ENCODE data around the gene NCOA7.
A peak's percentile ranks its signal among the peaks of the same experiment; 100 is the strongest.

The NCOA7 gene

DNA sequence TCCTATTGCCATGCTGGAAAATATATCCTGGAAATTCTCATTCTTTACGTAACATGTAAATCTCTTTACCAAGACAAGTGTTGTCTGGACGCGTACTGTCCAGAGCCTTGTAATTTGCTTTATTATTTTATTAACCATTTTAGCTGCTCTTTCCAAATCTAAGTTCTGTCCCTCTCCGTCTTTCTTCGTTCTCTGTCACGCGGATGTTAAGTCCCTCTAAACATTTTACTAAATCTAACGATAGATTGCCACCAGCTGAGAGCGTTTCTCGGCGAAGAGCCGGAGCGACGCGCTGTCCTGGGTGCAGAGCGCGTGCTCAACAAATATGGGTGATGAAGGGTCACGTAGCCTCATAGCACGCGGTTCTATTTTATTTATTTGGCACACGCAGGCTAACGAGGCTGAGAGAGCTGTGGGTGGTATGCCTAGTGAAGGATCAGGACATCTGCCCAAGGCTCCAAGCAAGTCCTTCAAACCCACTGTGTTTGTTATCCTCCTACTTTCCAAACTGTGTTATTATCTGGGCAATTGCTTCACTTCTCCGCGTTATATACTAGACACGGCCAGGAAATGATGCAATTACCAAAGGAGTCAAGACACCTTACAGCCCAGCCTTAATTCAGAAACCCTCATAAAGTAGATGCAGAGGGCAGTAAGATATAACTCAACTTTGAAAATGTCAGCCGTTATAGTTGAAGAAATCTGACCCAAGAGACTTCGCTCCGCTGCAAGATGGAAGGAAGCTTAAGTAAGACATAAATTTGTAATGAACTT lies 10.0 kb upstream of the NCOA7 start:
- WGBS: 1% methylated on average over 28 of the region's 28 CpGs
- H3K4me1 ChIP-seq (ENCODE audit: insufficient read depth, low read length): no peaks in the 10 kb centered on the region
- H3K4me3 ChIP-seq (ENCODE audit: low read length): peak overlapping the region; percentile 70
- H3K36me3 ChIP-seq (ENCODE audit: insufficient read depth, low read length): no peaks in the 10 kb centered on the region
- no peak overlapping the region for H3K27ac ChIP-seq (ENCODE audit: low read depth, low read length)
- no peaks in the 10 kb centered on the region for H3K9me3 ChIP-seq (ENCODE audit: insufficient read depth, low read depth, low read length)
- peak overlapping the region; percentile 50 for H3K9ac ChIP-seq (ENCODE audit: low read depth, low read length)
- peaks cover 7% of the 10 kb centered on the region; the same call in 1 of the 2 replicates for H3K27me3 ChIP-seq (ENCODE audit: insufficient read depth, low read length)

DNA sequence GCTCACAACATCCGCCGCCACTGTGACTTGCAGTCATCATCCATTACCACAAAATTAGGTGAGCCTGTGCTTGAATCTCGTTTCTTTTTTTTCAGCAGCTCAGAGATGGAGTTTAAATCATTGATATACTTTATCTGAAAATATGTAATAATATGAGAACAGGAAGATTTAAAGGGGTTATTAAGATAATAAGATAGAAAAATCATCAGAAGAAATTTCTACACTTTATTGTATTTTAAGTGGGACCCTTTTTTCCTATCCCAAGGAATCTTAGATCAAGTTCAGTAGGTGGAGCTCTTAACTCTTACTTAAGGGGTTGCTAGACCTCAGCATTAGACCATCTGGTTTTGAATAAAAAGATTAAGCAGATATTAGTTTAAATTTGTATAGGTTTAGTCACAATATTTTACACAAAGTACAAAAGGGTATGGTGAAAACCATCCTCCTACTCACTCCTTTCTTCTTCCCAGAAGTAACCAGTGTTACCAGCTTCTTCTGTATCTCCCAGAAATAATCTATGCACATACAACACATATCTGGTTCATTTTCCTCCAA lies 9.4 kb upstream of the NCOA7 start:
- Histone ChIP-seq H3K27ac (ENCODE audit: low read depth, low read length) (no peak overlapping the region), H3K4me1 (ENCODE audit: insufficient read depth, low read length) (no peaks in the 10 kb centered on the region), H3K4me3 (ENCODE audit: low read length) (peak overlapping the region; percentile 70), H3K9ac (ENCODE audit: low read depth, low read length) (peak overlapping the region; percentile 50), H3K9me3 (ENCODE audit: insufficient read depth, low read depth, low read length) (no peaks in the 10 kb centered on the region), H3K36me3 (ENCODE audit: insufficient read depth, low read length) (no peaks in the 10 kb centered on the region), H3K27me3 (ENCODE audit: insufficient read depth, low read length) (peaks cover 7% of the 10 kb centered on the region; the same call in 1 of the 2 replicates)
- 6% methylated on average over 3 of the region's 3 CpGs for WGBS

DNA sequence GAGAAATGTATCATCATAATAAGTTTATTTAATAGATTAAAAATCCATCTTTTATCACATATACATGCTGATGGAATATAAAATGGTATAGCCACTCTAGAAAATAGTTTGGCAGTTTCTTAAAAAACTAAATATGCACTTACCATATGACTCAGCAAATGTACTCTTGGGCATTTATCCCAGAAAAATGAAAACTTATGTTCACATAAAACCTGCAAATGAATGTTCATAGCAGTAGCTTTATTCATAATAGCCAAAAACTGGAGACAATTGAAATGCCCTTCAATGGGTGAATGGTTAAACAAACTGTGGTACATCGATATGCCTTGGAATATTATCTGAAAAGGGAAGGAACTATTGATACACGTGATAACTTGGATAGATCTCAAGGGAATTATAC lies 6.4 kb upstream of the NCOA7 start:
- Histone ChIP-seq H3K27ac (ENCODE audit: low read depth, low read length) (no peak overlapping the region), H3K27me3 (ENCODE audit: insufficient read depth, low read length) (peaks cover 7% of the 10 kb centered on the region; the same call in 1 of the 2 replicates), H3K9me3 (ENCODE audit: insufficient read depth, low read depth, low read length) (no peaks in the 10 kb centered on the region), H3K36me3 (ENCODE audit: insufficient read depth, low read length) (no peaks in the 10 kb centered on the region), H3K4me1 (ENCODE audit: insufficient read depth, low read length) (peaks cover 6% of the 10 kb centered on the region), H3K9ac (ENCODE audit: low read depth, low read length) (no peak overlapping the region), H3K4me3 (ENCODE audit: low read length) (no peak overlapping the region)
- WGBS: 93% methylated on average over 2 of the region's 2 CpGs

DNA sequence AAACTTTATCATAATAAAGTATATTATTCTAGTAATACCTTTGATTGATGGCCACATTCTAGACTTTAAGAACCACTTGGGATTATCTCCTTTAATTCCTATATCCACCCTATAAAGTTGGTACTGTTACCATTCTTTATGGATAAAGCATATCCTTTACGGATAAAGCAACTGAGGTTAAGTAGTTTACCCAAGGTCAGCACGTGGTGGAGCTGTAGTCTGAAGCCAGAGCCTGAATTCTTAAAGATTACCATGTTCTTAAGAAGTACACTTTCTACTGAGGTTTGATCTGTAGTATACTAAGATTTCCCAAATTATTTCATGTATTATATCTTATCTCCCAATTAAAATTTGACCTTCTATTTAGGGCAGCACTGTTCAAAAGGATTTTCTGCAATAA lies 3.0 kb upstream of the NCOA7 start:
- Histone ChIP-seq H3K36me3 (ENCODE audit: insufficient read depth, low read length) (no peaks in the 10 kb centered on the region), H3K4me1 (ENCODE audit: insufficient read depth, low read length) (peaks cover 11% of the 10 kb centered on the region), H3K27me3 (ENCODE audit: insufficient read depth, low read length) (no peaks in the 10 kb centered on the region), H3K27ac (ENCODE audit: low read depth, low read length) (no peak overlapping the region), H3K9me3 (ENCODE audit: insufficient read depth, low read depth, low read length) (no peaks in the 10 kb centered on the region), H3K4me3 (ENCODE audit: low read length) (no peak overlapping the region), H3K9ac (ENCODE audit: low read depth, low read length) (no peak overlapping the region)
- 41% methylated on average over 2 of the region's 2 CpGs for WGBS

DNA sequence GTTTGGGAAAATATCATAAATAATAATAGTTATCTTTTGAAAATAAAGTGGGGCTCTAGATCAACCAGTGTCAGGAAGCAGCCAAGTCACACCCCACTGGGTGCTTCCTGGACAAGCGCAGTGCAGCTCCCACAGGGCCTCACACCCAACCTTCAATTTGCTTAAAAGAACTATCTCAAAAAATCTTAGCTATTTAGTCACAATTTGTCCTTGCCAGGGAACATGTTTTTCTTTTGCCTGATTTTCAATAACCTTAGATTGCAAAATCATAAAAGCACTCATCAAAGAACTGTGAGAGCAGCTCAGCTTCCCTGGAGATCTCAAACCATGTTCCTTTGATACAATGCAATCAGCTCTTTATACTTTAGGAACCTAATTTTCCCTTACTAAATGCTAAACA lies 1.6 kb upstream of the NCOA7 start:
- WGBS: 89% methylated on average over 1 of the region's 1 CpG
- Histone ChIP-seq H3K9ac (ENCODE audit: low read depth, low read length) (no peak overlapping the region), H3K36me3 (ENCODE audit: insufficient read depth, low read length) (no peaks in the 10 kb centered on the region)

DNA sequence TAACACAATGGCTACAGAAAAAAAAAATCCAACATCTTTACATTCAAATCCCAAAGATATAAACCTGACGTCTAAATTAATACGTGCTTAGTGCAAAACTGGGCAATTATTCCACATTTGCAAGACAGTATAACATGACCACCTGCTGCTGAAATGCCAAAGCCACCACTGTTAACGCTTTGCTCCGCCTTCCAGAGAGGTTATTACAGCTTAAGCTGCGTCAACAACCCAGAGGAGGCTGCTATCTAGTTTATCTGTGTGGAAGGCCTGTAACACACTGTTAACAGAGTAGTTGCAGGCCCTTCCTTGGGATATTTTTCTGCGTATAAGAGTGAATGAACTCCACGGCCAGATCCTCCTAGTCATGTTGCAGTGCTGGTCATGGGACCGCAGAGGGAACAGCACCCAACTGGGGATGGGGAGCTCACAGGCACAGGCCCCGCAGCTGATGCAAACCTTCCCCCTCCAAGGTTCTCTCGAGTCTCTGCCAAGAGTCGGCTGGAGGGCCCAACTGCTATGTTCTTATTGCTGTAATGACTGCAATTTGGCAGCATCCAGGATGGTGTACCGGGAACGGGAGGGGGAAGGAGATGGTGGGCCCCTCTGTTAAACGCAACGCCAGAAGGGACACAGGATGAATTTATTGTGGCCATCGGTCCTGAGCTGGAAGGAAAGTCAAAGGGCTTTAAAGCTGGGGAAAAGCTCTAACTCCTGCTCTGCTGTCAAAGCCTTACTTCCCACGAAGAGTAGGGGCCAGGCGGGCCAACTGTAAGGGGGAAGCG lies 993 bp upstream of the NCOA7 start:
- Histone ChIP-seq H3K27ac (ENCODE audit: low read depth, low read length) (peak overlapping the region; percentile 34; the same call in 1 of the 2 replicates), H3K36me3 (ENCODE audit: insufficient read depth, low read length) (no peaks in the 10 kb centered on the region), H3K9ac (ENCODE audit: low read depth, low read length) (peak overlapping the region; percentile 85), H3K4me3 (ENCODE audit: low read length) (peak overlapping the region; percentile 82), H3K27me3 (ENCODE audit: insufficient read depth, low read length) (no peaks in the 10 kb centered on the region), H3K9me3 (ENCODE audit: insufficient read depth, low read depth, low read length) (no peaks in the 10 kb centered on the region), H3K4me1 (ENCODE audit: insufficient read depth, low read length) (peaks cover 18% of the 10 kb centered on the region)
- WGBS: 10% methylated on average over 19 of the region's 19 CpGs

More for the DNA sequence above, 1.6 kb upstream of the NCOA7 start:
- Histone ChIP-seq H3K4me1 (ENCODE audit: insufficient read depth, low read length) (peaks cover 18% of the 10 kb centered on the region), H3K27me3 (ENCODE audit: insufficient read depth, low read length) (no peaks in the 10 kb centered on the region), H3K4me3 (ENCODE audit: low read length) (peak overlapping the region; percentile 82; the same call in 1 of the 2 replicates), H3K9me3 (ENCODE audit: insufficient read depth, low read depth, low read length) (no peaks in the 10 kb centered on the region), H3K27ac (ENCODE audit: low read depth, low read length) (no peak overlapping the region)

DNA sequence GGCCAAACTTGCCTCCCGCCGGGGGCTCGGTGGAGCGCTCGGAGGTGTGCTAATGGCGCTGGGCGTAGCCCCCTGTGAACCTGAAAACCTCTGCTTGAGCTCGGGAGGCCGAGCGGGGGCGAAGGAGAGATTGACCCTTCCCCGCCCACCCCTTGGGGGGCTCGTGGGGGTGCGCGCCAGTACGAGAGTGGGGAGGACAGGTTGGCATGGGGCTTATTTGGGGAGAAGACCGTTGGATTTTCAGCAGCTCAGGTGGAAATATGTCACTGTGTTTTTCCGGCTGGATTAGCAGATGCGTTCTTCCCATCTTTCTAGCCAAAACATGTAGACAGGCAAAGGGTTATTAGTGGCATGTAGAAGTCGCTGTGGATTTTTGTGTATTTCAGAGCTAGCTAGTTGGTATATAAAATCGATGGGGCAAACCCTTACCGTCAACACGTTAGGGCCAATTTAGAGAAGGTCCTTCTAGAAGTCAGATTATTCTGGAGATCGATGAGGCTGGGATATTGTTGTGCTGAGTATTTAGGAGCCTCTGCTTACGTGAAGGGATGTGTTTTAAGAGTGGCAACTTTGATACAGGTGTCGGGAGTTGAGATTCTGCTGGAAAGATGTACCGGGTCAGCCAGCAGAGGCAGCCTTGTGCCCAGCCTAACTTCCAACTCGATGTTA lies 525 bp downstream of the NCOA7 start:
- Histone ChIP-seq H3K27ac (ENCODE audit: low read depth, low read length) (no peak overlapping the region), H3K4me1 (ENCODE audit: insufficient read depth, low read length) (peaks cover 18% of the 10 kb centered on the region), H3K4me3 (ENCODE audit: low read length) (peak overlapping the region; percentile 82), H3K27me3 (ENCODE audit: insufficient read depth, low read length) (no peaks in the 10 kb centered on the region), H3K9me3 (ENCODE audit: insufficient read depth, low read depth, low read length) (no peaks in the 10 kb centered on the region), H3K9ac (ENCODE audit: low read depth, low read length) (peak overlapping the region; percentile 85), H3K36me3 (ENCODE audit: insufficient read depth, low read length) (no peaks in the 10 kb centered on the region)
- WGBS: 1% methylated on average over 28 of the region's 28 CpGs

DNA sequence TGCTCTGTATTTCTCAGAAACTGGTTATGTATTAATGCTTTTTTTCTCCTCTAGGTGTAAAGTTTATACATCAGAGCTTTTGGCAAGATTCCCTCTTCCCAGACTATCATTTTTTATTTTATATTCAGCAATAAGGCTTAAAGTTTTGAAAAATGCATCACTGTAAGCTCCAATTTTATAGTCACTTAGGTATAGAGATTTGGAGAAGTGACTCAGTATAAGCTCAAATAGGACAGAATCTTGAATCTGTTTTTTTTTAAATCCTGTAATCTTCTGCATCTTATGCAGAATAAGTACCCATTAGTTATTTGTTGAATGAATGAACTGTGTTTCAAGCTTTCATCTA lies 1.0 kb downstream of the NCOA7 start:
- Histone ChIP-seq H3K9me3 (ENCODE audit: insufficient read depth, low read depth, low read length) (no peaks in the 10 kb centered on the region), H3K4me3 (ENCODE audit: low read length) (peak overlapping the region; percentile 82), H3K27me3 (ENCODE audit: insufficient read depth, low read length) (no peaks in the 10 kb centered on the region), H3K36me3 (ENCODE audit: insufficient read depth, low read length) (no peaks in the 10 kb centered on the region), H3K4me1 (ENCODE audit: insufficient read depth, low read length) (peaks cover 18% of the 10 kb centered on the region), H3K27ac (ENCODE audit: low read depth, low read length) (no peak overlapping the region), H3K9ac (ENCODE audit: low read depth, low read length) (no peak overlapping the region)

DNA sequence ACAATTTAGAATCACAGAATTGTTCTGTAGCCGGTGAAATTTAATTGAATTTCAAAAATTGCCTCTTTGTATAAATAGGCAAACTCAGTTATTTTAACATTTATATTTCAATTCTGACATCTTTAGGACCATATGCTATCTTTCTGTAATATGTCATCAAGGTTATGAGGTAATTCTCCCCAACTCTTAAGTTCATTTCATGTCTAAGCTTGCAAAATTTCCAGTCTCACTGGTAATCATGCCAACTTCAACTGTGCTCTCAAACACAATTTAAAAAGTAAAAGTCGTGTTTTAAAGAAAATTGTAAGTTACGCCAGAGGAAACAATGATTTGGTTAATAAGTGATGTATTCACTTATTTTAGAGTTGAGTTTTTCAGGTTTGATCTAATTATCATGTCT lies 1.4 kb downstream of the NCOA7 start:
- Histone ChIP-seq H3K27me3 (ENCODE audit: insufficient read depth, low read length) (no peaks in the 10 kb centered on the region), H3K36me3 (ENCODE audit: insufficient read depth, low read length) (no peaks in the 10 kb centered on the region), H3K4me3 (ENCODE audit: low read length) (no peak overlapping the region), H3K9me3 (ENCODE audit: insufficient read depth, low read depth, low read length) (no peaks in the 10 kb centered on the region), H3K9ac (ENCODE audit: low read depth, low read length) (no peak overlapping the region), H3K4me1 (ENCODE audit: insufficient read depth, low read length) (peaks cover 18% of the 10 kb centered on the region), H3K27ac (ENCODE audit: low read depth, low read length) (no peak overlapping the region)
- 64% methylated on average over 2 of the region's 3 CpGs for WGBS

DNA sequence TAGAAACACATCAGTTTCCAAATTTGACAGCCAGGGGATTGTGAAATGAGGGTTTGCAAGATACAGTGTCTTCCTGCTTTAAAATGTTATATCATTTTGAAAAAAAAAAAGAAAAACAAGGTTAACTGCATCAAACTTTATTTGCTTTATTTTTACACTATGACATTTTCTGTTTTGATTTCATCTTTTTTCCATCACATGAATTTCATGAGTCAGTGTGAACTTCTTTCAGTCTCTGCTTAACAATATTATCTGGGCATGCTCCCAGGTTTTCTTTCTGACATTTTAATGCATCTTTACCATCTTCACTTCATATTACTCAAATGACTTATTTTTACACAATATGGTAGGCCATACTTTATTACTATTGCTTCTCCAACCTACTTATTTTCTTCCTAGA lies 1.9 kb downstream of the NCOA7 start:
- H3K27me3 ChIP-seq (ENCODE audit: insufficient read depth, low read length): no peaks in the 10 kb centered on the region
- H3K27ac ChIP-seq (ENCODE audit: low read depth, low read length): no peak overlapping the region
- no peaks in the 10 kb centered on the region for H3K9me3 ChIP-seq (ENCODE audit: insufficient read depth, low read depth, low read length)
- no peak overlapping the region for H3K9ac ChIP-seq (ENCODE audit: low read depth, low read length)
- H3K4me1 ChIP-seq (ENCODE audit: insufficient read depth, low read length): peaks cover 18% of the 10 kb centered on the region
- no peaks in the 10 kb centered on the region for H3K36me3 ChIP-seq (ENCODE audit: insufficient read depth, low read length)
- no peak overlapping the region for H3K4me3 ChIP-seq (ENCODE audit: low read length)

DNA sequence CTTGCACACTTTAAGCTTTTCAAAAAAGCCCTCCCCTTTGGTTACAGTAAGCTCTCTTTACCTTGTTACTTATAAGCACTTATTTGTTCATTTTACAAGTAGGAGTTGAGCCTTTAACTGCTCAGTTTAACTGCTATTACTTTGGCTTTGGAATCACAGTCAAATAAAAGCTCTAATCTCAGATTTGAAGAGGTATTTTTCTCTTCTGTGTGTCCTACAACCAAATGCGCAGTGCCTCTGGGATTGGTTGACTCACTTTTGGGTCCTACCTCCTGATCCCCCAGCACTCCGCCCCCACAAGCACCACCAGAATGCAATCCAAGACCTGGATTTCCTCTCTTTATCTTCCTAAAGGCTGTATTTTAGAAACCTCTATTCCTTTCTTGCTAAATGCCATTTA lies 2.5 kb downstream of the NCOA7 start:
- 82% methylated on average over 2 of the region's 2 CpGs for WGBS
- Histone ChIP-seq H3K4me3 (ENCODE audit: low read length) (no peak overlapping the region), H3K4me1 (ENCODE audit: insufficient read depth, low read length) (peaks cover 18% of the 10 kb centered on the region), H3K36me3 (ENCODE audit: insufficient read depth, low read length) (no peaks in the 10 kb centered on the region), H3K27ac (ENCODE audit: low read depth, low read length) (no peak overlapping the region), H3K9ac (ENCODE audit: low read depth, low read length) (no peak overlapping the region), H3K27me3 (ENCODE audit: insufficient read depth, low read length) (no peaks in the 10 kb centered on the region), H3K9me3 (ENCODE audit: insufficient read depth, low read depth, low read length) (no peaks in the 10 kb centered on the region)

All from HUES64 (cell line).